Hepatocyte (in vitro differentiated cells): ENCODE results near the gene ZNF273. TPM values are rescaled to one million over a fixed set of nuclear protein-coding genes. Genes with fewer than 3 reads are reported as not detected.
A peak's percentile ranks its signal among the peaks of the same experiment; 100 is the strongest.
"Not testable (repeated sequence)": the region's sequence is repeated elsewhere in the genome, so short reads cannot be mapped to it uniquely, and the experiment has no call there.

Experiments
- DNase-seq: peaks from one replicate; pipeline ENCODE4 v3.0.0-alpha.2; 2016; ENCODE audit warnings: low spot score
- H2AFZ ChIP-seq: fragments of 200-600 bp; sonication (generic); 2 replicates; pipeline ENCODE4 v1.6.0; 2016; ENCODE audit warnings: antibody characterized with exemption, mild to moderate bottlenecking
- H3K27ac ChIP-seq: fragments of 200-600 bp; sonication (generic); 2 replicates; pipeline ENCODE4 v1.5.1; 2016; ENCODE audit warnings: mild to moderate bottlenecking
- H3K27me3 ChIP-seq: fragments of 200-600 bp; sonication (generic); 2 replicates; pipeline ENCODE4 v1.6.1; 2016
- H3K36me3 ChIP-seq: fragments of 200-600 bp; sonication (generic); replicated peaks from 2 replicates; pipeline ENCODE4 v1.5.1; 2016; ENCODE audit warnings: low read depth; ENCODE audit not compliant: insufficient read depth
- H3K4me1 ChIP-seq: fragments of 200-600 bp; sonication (generic); 2 replicates; pipeline ENCODE4 v1.5.1; 2016; ENCODE audit warnings: mild to moderate bottlenecking, moderate library complexity; ENCODE audit not compliant: insufficient read depth
- H3K4me2 ChIP-seq: fragments of 200-600 bp; sonication (generic); 2 replicates; pipeline ENCODE4 v1.6.0; 2016
- H3K4me3 ChIP-seq: fragments of 200-600 bp; sonication (generic); 2 replicates; pipeline ENCODE4 v1.5.1; 2016; ENCODE audit warnings: mild to moderate bottlenecking
- H3K79me2 ChIP-seq: fragments of 200-600 bp; sonication (generic); 2 replicates; pipeline ENCODE4 v1.6.0; 2017; ENCODE audit warnings: mild to moderate bottlenecking
- H3K9me2 ChIP-seq: fragments of 200-600 bp; sonication (generic); replicated peaks from 2 replicates; pipeline ENCODE4 v1.6.0; 2017; ENCODE audit warnings: mild to moderate bottlenecking; ENCODE audit not compliant: insufficient read depth
- H3K9me3 ChIP-seq: fragments of 200-600 bp; sonication (generic); 2 replicates; pipeline ENCODE4 v1.5.1; 2016; ENCODE audit warnings: low read depth, mild to moderate bottlenecking
- H4K20me1 ChIP-seq: fragments of 200-600 bp; sonication (generic); 2 replicates; pipeline ENCODE4 v1.6.0; 2016; ENCODE audit warnings: mild to moderate bottlenecking; ENCODE audit not compliant: insufficient read depth, poor library complexity, severe bottlenecking
- EZH2 ChIP-seq: fragments of 200-600 bp; sonication (generic); IDR thresholded peaks from 2 replicates; pipeline ENCODE4 v1.6.1; 2016; ENCODE audit warnings: antibody characterized with exemption, mild to moderate bottlenecking, borderline replicate concordance
- EZH2phosphoT487 ChIP-seq: fragments of 200-600 bp; sonication (generic); IDR thresholded peaks from one replicate; pipeline ENCODE4 v1.6.1; 2018; ENCODE audit warnings: antibody characterized with exemption, mild to moderate bottlenecking, low read depth, moderate library complexity; ENCODE audit not compliant: unreplicated experiment, severe bottlenecking
- WGBS: methylation state at CpG from one replicate; pipeline ENCODE4 v1.1.6; 2016; ENCODE audit warnings: low lambda C conversion rate; ENCODE audit errors: missing lambda C conversion rate; 5-methylcytosine and 5-hydroxymethylcytosine counted together
- polyA plus RNA-seq: library from polyadenylated mRNA; unstranded; fragments of >200 nt; fragmentation: Nextera tagmentation; extraction: Ambion mirVana; gene quantifications from 2 replicates; pipeline ENCODE4 v1.2.1, GENCODE V29; 2016
- total RNA-seq: library from RNA; depleted of rRNA; stranded (reverse); fragments of >200 nt; gene quantifications from 2 replicates; pipeline ENCODE4 v1.2.3, GENCODE V29; 2014
- TF ChIP-seq, protein P1 (sequence below): fragments of 200-600 bp; sonication (generic); IDR thresholded peaks from 2 replicates; pipeline ENCODE4 v1.5.1; 2016; ENCODE audit warnings: antibody characterized with exemption, mild to moderate bottlenecking; ENCODE audit not compliant: poor library complexity

The ZNF273 gene
- total and polyA plus RNA-seq, 2 experiments from 2014 or later = 4.1 to 4.9 TPM

DNA sequence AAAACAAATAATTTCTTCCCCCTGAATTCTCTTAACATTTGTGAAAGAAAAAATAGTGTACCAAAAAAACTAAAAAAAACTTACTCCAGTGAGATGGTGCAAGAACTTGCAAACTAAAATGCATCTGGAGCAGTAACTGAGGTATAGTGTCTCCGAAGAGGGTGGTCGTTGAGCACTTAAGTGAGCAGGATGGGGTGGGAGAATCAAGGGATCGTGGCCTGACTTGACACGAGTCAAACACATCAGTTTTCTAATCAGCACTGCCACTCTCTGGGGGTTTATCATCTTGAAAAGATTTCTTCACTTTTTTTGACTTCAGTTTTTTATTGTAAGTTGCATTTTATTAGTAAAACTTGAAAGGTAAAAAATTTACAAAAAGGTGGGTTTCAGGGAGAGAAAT lies 2.5 kb downstream of the ZNF273 start:
- Histone ChIP-seq H3K27ac (no peak overlapping the region), H3K4me1 (no peaks in the 10 kb centered on the region), H3K9me2 (no peaks in the 10 kb centered on the region), H4K20me1 (no peaks in the 10 kb centered on the region), H3K9me3 (no peaks in the 10 kb centered on the region), H2AFZ (no peak overlapping the region), H3K36me3 (no peaks in the 10 kb centered on the region), H3K27me3 (no peaks in the 10 kb centered on the region), H3K79me2 (peaks cover 67% of the 10 kb centered on the region), H3K4me2 (peak overlapping the region; percentile 17), H3K4me3 (no peak overlapping the region)
- WGBS = 79% methylated on average over 4 of the region's 4 CpGs
- DNase-seq = no peak
- TF ChIP-seq EZH2 (no peak), EZH2phosphoT487 (no peak)
- TF ChIP-seq, protein P1, sequence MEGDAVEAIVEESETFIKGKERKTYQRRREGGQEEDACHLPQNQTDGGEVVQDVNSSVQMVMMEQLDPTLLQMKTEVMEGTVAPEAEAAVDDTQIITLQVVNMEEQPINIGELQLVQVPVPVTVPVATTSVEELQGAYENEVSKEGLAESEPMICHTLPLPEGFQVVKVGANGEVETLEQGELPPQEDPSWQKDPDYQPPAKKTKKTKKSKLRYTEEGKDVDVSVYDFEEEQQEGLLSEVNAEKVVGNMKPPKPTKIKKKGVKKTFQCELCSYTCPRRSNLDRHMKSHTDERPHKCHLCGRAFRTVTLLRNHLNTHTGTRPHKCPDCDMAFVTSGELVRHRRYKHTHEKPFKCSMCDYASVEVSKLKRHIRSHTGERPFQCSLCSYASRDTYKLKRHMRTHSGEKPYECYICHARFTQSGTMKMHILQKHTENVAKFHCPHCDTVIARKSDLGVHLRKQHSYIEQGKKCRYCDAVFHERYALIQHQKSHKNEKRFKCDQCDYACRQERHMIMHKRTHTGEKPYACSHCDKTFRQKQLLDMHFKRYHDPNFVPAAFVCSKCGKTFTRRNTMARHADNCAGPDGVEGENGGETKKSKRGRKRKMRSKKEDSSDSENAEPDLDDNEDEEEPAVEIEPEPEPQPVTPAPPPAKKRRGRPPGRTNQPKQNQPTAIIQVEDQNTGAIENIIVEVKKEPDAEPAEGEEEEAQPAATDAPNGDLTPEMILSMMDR = no peak

DNA sequence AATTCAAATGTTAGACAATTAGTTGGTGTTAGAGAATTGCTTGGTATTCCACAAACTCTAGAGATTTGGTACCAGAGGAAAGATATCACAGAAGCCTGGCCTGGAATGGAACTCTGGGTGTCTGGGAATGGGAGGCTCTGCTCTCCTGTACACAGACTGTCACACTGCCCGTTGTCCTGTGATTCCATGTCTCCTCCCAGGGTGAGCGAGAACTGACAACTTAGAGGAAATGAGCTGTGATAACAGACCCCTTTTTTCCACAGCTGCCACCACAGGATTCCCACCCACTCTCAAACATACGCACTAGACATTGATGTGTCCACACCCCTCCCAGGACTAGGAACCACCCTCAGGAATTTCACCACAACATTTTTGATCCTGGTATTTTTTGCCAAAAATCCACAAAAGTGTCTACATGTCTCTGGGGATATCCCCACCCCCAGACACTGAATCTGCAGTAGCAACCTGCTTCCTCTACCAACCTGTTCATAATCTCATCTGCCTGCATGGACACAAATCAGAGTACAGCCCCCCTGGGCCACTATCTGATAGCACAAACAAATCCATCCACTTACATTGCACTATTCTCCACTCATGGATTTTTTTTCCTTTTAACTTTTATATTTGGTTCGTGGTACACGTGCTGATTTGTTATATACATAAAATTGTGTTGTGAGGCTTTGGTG lies 4.7 kb downstream of the ZNF273 start:
- H3K79me2 ChIP-seq = peaks cover 87% of the 10 kb centered on the region
- H3K36me3 ChIP-seq = no peaks in the 10 kb centered on the region
- H3K4me1 ChIP-seq = no peaks in the 10 kb centered on the region
- no peak overlapping the region for H3K4me3 ChIP-seq
- no peaks in the 10 kb centered on the region for H4K20me1 ChIP-seq
- TF ChIP-seq, protein P1 = no peak
- TF ChIP-seq EZH2phosphoT487 = no peak
- TF ChIP-seq EZH2 = no peak
- no peaks in the 10 kb centered on the region for H3K9me3 ChIP-seq
- no peak overlapping the region for H3K27ac ChIP-seq
- H3K27me3 ChIP-seq = no peaks in the 10 kb centered on the region
- H3K4me2 ChIP-seq = no peak overlapping the region
- H2AFZ ChIP-seq = no peak overlapping the region
- H3K9me2 ChIP-seq = no peaks in the 10 kb centered on the region
- WGBS = 59% methylated on average over 5 of the region's 5 CpGs
- DNase-seq = no peak

DNA sequence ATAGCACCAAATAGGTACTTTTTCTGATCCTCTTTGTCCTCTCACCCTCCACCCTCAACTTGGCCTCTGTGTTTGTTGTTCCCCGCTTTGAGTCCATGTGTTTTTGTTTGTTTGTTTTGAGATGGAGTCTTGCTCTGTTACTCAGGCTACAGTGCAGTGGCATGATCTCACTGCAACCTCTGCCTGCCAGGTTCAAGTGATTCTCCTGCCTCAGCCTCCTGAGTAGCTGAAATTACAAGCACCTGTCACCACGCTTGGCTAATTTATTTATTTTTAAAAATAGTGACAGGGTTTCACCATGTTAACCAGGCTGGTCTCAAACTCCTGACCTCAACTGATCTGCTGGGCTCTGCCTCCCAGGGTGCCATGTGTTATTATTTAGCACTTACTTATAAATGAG lies 5.3 kb downstream of the ZNF273 start:
- Histone ChIP-seq H3K27ac (no peak overlapping the region), H3K4me1 (no peaks in the 10 kb centered on the region), H3K4me2 (no peak overlapping the region), H3K27me3 (no peaks in the 10 kb centered on the region), H2AFZ (no peak overlapping the region), H3K9me2 (no peaks in the 10 kb centered on the region), H3K36me3 (no peaks in the 10 kb centered on the region), H3K4me3 (no peak overlapping the region), H3K79me2 (peaks cover 93% of the 10 kb centered on the region), H3K9me3 (no peaks in the 10 kb centered on the region), H4K20me1 (no peaks in the 10 kb centered on the region)
- WGBS = 88% methylated on average over 2 of the region's 2 CpGs
- TF ChIP-seq EZH2 (no peak), EZH2phosphoT487 (no peak)
- TF ChIP-seq, protein P1 = no peak
- DNase-seq = no peak

DNA sequence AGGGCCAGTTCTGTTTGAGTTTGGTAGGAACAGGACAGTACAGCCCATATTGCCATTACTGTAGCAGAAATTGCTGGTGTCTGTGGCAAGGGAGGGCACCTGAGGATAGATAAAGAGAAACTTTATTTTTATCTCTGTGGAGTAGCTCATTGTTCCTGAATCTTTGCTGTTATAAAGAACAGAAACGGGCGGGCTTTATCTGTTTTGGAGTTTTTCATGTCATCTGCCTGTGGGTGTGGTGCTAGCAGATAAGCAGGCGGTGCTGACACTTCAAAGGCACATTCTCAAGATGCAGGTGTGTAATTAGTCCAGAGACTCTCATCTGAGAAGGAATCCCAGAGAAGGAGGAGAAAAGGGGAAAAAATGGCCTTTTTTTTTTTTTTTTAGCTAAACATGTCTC lies 11.5 kb downstream of the ZNF273 start:
- DNase-seq = no peak
- Histone ChIP-seq H4K20me1 (no peaks in the 10 kb centered on the region), H3K27ac (no peak overlapping the region), H3K4me3 (no peak overlapping the region), H3K79me2 (peaks cover 61% of the 10 kb centered on the region), H3K36me3 (no peaks in the 10 kb centered on the region), H3K9me3 (no peaks in the 10 kb centered on the region), H3K4me1 (no peaks in the 10 kb centered on the region), H3K9me2 (no peaks in the 10 kb centered on the region), H2AFZ (no peak overlapping the region), H3K27me3 (no peaks in the 10 kb centered on the region), H3K4me2 (no peak overlapping the region)
- TF ChIP-seq, protein P1 = no peak
- TF ChIP-seq EZH2 = no peak
- 98% methylated on average over 3 of the region's 3 CpGs for WGBS

DNA sequence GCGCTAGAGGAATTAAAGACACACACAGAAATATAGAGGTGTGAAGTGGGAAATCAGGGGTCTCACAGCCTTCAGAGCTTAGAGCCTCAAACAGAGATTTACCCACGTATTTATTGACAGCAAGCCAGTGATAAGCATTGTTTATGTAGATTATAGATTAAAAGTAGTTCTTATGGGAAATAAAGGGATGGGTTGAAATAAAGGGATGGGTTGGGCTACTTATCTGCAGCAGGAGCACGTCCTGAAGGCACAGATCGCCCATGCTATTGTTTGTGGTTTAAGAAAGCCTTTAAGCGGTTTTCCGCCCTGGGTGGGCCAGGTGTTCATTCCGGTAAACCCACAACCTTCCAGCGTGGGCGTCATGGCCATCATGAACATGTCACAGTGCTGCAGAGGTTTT lies 12.2 kb downstream of the ZNF273 start:
- not testable (repeated sequence) for H3K36me3 ChIP-seq, DNase-seq, H3K27me3 ChIP-seq, H3K9me2 ChIP-seq, H3K4me3 ChIP-seq, H2AFZ ChIP-seq, H3K27ac ChIP-seq, H3K4me2 ChIP-seq, H3K4me1 ChIP-seq, H3K9me3 ChIP-seq, H4K20me1 ChIP-seq
- H3K79me2 ChIP-seq = peaks cover 53% of the 10 kb centered on the region
- 87% methylated on average over 9 of the region's 9 CpGs for WGBS
